GM21447 (cell line): Measurements from ENCODE around the gene DNTTIP2.
"Not testable (repeated sequence)": the region's sequence is repeated elsewhere in the genome, so short reads cannot be mapped to it uniquely, and the experiment has no call there.

ENCODE experiments used
- ATAC-seq: cut with Tn5 transposase; IDR thresholded peaks from one replicate; pipeline ENCODE4 v1.9.1; 2021; ENCODE audit not compliant: unreplicated experiment

DNTTIP2 gene, protein sequence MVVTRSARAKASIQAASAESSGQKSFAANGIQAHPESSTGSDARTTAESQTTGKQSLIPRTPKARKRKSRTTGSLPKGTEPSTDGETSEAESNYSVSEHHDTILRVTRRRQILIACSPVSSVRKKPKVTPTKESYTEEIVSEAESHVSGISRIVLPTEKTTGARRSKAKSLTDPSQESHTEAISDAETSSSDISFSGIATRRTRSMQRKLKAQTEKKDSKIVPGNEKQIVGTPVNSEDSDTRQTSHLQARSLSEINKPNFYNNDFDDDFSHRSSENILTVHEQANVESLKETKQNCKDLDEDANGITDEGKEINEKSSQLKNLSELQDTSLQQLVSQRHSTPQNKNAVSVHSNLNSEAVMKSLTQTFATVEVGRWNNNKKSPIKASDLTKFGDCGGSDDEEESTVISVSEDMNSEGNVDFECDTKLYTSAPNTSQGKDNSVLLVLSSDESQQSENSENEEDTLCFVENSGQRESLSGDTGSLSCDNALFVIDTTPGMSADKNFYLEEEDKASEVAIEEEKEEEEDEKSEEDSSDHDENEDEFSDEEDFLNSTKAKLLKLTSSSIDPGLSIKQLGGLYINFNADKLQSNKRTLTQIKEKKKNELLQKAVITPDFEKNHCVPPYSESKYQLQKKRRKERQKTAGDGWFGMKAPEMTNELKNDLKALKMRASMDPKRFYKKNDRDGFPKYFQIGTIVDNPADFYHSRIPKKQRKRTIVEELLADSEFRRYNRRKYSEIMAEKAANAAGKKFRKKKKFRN

DNA sequence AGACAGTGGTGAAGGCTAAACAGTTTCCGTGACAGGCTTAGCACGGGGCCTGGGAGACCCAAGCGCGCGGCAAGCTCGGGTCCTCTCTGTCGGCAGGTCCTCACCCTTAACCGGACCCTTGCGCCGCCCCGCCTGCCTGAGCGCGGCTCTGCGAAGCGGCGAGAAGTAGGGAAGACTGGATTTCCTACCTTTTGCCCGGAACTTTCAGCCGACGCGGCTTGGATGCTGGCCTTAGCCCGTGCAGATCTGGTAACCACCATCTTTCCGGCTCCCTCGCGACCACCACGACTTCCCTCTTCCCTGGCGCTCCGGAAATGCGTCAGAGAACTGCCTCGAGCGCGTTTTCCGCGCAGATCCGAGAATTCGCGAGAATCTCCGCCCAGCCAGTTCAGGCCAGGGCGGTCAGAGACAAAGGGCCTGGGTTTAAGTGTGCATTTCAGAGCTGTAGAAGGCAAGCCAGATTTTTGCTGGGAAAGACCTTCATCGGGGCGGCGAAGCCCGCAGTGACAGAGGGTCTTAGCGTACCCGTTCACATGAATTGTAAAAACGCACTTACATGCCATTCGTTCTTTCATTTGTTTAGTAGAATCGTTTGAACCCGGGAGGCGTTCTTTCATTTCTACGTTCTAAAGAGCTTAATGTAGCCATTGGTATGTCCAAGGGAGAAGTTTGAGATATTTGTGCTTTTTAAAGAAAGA, at the start of gene DNTTIP2:
TSS of gene DNTTIP2 (minus strand) at position 318 of the 698 bp plus-strand sequence. CDS start at position 260, 58 bp downstream.
- peak; percentile 97 for ATAC-seq

DNA sequence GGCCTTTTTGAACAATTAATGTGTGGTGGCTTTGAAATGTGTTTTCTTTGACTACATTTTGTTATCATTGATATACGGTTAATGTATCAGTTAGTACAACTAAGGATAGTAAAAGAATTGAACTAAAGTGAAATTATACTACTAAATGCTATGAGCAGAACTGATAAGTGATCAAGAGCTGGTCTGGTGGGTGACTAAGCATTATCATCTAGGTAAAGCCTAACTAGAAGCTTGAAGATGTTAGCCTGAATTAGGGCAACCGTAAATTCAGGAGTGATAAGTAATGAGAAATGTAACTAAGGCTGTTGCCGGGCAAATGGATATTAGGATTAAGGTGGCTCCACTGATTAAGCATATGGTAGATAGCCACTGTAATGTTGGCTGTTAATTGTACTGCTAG, 46.2 kb upstream of the DNTTIP2 start:
- no peak for ATAC-seq

DNA sequence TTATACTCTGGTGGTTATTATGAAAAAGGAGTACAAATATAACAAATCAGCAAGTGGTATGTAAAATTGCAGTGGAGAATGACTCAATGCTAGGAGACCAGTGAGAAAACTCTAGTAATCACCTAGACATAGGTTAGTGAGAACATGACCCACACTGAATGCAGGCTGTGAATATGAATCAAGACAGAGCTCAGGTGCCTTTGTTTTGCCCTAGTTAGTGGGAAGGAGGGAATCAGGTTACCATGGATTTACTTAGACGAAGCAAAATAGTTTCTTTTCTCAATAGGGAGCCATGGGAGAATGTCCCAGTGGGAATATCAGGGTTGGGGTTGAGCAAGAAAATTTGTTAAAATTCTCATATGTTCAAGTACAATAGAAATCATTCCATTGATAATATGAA, 40.8 kb upstream of the DNTTIP2 start:
- no peak for ATAC-seq

DNA sequence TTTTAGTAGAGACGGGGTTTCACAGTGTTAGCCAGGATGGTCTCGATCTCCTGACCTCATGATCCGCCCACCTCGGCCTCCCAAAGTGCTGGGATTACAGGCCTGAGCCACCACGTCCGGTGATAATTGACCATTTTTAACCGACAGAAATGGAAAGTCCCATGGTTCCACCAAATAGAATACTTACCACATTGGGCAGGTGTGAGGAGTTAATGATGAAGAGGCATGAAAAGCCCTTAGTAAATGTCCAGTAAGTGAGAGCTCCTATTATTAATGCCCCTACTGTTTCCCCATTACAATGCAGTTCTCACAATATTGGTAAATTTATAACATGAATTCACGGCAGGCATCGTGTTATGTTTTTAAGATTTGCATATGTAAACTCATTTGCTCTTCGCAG, 38.3 kb upstream of the DNTTIP2 start:
- no peak for ATAC-seq

DNA sequence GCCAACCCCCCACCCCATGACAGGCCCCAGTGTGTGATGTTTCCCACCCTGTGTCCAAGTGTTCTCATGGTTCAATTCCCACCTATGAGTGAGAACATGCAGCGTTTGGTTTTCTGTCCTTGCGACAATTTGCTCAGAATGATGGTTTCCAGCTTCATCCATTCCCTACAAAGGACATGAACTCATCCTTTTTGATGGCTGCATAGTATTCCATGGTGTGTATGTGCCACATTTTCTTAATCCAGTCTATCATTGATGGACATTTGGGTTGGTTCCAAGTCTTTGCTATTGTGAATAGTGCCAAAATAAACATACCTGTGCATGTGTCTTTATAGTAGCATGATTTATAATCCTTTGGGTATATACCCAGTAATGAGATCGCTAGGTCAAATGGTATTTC, 31.9 kb upstream of the DNTTIP2 start:
- ATAC-seq: not testable (repeated sequence)

DNA sequence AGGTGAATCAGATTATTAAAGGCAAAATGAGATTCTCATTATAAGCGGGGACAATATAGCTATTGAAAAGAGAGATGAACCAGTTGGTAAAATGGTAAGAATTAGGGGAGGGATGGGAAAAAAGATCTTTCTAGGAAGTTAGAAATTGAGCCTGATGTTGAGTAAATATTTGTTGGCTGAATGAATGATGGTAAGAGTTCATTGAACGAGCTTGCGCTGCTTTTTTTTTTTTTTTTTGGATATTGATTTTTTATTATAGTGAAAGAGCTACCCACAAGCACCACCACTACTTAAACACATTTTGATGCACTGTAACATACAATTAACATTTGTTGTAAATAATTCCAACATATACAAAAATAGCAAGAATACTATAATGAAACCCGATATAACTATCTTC, 31.3 kb upstream of the DNTTIP2 start:
- ATAC-seq: no peak

DNA sequence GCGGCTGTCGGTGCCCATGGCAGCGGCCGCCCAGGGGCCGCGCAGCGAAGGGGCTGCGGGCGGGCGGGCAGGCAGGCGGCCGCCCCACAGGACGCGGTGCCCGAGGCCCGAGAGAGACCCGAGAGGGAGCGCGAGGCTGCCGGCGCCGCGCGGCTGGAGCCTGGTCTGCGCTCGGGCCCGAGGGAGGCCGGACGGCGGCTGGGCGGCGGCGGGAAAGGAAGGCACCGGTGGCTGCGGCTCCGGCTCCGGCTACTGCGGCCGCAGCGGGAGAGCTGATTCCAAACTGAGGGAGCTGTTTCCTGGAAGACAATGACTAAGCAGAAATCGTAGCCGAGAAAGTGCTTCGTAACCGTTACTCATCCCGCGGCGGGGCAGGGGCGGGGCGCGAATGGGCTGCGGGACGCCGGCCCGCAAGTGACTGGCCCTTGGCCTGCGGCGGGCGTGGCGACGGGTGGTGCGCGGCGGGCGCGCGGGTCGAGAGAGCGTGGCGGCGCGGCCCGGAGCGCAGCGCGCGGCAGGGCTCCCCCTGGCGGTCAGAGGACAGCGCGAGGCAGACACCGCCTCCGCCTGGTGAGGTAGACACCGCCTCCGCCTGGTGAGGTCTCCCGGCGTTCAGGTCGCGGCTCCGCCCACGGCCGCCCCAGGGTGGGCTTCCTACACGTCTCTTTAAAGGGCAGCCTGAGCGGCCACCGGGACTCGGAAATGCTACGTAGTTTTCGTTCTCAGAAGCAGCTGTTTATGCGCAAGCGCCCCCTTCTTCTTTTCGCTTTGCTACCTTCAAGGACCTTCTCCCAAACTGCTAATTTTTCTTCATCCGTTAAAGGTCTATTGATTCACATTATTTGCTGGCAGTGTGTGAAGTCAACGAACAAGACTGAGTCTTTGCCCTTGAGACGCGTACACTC, 30.4 kb upstream of the DNTTIP2 start, which contains the start of gene GCLM:
TSS of gene GCLM (minus strand) at position 285 of the 905 bp plus-strand sequence. CDS start at position 18, 267 bp downstream.
- ATAC-seq: peak; percentile 92

DNA sequence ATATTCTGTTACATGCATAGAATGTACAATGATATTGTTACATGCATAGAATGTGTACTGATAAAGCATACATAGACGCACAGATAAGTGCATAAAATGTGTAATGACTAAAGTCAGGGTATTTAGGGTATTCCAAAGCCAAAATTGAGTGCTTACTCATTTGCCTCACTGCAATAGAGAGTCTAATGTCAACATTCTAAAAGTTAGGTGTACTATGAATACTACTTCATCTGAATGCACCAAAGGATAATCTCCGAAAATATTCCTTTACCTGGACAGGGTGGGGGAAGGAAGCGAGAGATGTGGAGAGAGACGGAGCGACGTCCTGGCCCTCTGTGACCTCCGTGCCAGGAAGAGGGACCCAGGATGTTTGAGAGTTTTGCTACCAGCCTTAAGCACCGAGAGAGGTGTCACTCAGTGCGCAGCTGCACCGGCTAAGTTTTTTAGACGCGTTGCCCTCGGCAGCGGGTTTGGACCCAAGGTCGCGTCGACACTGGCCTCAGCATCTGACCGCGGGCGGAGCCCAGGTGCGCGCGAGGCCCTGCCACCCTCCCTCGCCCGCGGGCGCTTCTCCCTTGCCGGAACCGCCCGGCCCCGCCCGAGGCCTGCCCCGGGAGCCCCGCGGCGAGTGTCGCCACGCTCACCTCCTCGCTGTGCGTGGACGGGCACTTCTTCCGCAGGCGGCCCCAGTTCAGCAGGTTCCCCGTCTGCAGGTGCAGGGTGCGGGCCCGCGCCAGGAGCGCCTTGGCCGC, 29.6 kb upstream of the DNTTIP2 start:
- ATAC-seq: peak; percentile 44

DNA sequence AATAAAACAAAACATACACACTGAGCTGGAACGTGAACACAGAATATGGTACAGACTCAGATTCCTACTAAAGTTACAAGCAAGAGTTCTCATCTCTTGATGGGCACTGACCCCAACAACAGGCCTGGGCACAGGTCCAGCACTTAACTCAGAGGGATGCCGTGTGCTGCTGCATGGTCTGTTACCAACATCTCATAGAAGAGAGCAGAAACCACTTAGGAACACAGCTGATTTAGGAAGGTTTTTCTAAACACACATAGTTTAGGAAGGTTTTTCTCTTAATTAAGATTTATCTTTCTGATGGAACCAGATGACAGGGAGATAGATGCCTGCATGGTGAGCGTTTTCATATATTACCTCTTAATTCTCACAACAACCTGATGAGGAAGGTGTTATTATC, 28.7 kb upstream of the DNTTIP2 start:
- no peak for ATAC-seq

DNA sequence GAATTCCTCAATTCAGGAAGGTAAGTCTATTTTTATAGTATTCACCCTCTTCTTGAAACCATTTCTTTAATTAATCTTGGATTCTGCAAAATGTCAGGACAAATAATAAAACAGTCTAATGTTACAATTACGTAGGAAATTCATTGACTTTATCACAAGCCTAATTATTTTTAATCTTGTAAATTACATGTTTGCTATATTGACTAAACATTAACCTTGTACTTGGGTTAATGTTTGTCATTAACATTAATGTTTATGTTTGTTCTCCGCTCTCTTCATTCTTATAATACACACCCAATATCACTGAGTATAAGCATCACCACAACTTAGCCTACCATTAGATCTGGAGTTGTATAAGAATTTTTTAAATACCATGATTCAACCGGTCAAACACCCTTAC, 27.5 kb upstream of the DNTTIP2 start:
- ATAC-seq: no peak

DNA sequence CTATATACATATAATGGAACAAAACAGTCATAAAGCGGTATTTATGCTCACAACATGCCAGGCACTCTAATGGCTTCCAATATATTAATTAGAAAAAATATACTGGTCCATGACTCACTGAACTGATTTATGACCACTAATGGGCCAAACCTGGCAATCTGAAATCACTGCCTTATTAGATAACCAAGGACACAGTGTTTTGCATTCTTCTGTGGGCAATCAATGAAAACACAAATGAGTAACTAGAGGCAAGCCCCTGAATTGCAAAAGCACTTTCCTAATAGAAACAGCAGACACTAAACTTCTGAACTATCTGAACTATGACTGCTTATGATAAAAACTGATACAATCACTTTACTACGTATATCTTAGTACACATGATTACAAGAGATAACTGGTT, 26.7 kb upstream of the DNTTIP2 start:
- ATAC-seq: no peak

DNA sequence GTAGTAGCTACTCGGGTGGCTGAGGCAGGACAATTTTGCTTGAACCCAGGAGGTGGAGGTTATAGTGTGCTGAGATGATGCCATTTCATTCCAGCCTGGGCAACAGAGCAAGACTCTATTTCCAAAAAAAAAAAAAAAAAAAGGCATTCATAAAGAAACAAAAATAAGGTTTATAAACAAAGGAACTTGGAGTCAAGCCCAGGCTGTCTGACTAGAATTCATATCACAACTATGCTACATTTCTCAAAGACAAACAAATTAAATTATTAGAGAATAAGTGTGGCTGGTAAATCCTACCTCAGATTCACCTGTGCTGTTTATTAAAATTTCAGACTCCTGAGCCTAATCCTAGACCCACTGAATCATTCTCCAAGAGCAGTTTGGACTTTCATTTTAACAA, 26.0 kb upstream of the DNTTIP2 start:
- ATAC-seq: no peak

DNA sequence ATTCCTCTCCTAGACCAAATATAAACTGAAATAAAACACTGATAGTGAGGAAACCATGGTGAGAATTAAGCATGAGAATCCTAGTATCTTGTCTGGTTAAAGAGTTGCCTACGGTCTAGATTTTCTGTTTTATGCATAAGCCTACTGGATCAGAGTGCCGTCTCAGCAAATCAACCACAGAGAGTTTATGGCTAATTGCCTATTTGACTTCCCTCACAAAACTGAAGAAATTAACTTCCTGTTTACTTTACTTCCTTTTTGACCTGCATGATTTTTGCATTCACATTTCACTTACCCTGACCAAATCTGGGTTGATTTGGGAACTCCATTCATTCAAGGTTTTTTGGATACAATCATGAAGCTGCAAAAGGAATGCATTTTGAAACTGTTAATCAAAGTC, 25.2 kb upstream of the DNTTIP2 start:
- ATAC-seq: no peak

DNA sequence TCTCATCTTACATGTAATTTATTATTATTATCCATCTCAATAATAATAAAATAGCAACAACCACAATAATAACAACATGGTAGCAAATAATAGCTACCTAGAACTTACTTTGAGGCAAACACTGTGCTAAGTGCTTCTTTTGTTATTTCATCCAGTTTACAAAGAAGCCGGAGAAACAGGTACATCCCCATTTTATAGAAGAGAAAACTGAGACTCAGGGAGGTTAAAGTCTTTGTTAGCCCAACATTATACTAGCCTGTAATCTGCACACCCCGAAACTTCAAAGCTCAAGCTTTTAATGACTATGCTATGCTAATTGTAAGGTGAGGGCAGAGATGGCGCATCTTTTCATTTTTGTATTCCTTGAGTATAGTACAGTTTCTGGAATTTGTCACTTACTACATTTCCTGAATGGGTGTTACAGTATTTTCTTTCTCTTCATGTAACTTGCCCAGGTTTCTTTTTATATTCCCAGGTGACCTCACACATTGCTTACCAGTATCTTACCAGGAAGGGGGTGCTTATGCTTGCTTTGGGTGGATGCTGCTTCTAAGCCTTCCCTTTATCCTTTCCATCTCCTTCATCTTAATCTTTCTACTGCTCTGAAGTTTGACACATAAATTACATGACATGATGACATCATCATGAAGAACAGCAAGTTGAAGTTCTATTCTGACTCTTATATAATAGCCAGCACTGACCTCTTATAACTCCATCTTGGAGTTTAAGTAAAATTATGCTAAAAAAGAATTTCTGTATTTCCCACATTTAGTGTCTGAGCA, 21.9 kb upstream of the DNTTIP2 start:
- no peak for ATAC-seq

DNA sequence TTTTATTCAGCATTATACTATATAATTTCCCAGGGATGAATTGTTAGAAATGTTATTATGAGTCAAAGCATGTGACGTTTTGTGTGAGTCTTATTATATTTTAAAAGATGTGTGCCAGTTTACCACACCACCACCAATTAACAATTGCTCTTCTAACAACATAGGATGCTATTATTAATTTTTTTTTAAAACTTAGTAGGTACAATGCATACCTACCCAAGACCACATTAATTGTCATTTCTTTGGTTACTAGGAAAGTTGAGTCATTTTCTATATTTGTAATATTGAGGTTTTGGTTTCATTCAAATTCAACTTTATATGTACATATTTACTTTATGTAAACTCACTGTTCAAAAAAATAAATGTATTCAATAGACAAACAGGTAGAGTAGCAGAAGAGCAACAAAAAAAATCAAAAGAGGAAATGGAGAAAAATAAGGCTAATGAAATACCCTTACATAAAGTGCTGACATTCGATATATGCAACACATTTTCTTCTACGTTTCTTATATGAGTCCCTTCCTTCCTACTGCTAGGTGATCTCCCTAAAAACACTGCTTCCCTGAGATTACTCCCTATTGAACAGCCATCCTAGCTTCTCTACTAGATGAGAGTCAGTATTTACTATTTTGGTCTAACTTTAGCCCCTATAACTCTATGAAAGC, 20.7 kb upstream of the DNTTIP2 start:
- ATAC-seq: no peak

DNA sequence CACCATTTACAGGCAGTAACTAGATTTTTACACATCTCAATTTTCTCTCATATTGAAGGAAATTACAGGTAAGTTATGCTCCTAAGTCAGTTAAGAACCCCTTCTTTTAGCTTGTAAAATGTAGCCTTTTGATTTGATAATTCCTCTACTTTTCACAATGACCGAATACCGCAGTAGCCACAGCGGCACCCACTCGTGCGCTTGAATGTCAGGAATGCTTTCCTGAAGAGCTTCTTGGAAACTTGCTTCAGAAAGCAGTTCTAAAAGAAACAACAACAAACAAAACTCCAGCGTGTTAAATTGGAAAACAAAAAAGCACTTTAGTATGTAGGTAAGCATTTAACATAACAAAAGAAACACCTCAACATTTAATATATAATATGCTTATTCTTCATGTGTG, 9.9 kb upstream of the DNTTIP2 start:
- ATAC-seq: no peak

DNA sequence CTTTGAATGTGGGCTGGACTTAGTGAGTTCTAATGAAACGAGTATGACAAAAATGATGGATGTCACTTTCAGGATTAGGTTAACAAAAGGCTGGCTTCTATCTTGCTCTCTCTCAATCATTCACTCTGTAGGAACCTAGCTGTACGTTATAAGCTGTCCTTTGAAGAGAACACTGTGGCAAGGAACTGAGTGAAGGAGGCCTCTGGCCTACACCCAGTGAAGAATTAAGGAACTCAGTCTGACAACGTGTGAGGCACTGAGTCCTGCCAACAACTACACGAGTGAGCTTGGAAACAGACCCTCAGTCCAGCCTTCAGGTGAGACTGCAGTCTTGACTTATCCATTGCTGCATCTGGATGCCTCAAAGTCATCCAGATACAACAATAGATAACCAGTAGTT, 3.3 kb upstream of the DNTTIP2 start:
- no peak for ATAC-seq

DNA sequence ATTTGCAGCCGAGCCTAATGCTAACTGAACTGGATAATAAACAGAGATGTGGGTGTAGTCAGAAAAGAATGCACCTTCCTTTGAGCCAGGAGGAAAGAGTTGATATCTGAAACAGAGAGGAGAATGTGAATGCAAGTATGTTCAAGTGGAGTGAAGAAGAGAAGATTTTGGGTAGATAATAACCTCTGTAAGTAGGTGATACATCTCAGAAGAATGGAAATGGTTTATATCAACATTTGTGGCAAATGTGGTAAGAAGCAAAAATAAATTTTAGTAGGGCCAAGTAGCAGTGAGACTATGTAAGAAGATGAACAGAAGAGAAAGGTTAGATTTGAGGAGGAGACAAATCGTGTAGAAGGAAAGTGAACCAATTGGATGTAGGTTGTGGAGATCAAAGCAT, 1.7 kb upstream of the DNTTIP2 start:
- no peak for ATAC-seq

DNA sequence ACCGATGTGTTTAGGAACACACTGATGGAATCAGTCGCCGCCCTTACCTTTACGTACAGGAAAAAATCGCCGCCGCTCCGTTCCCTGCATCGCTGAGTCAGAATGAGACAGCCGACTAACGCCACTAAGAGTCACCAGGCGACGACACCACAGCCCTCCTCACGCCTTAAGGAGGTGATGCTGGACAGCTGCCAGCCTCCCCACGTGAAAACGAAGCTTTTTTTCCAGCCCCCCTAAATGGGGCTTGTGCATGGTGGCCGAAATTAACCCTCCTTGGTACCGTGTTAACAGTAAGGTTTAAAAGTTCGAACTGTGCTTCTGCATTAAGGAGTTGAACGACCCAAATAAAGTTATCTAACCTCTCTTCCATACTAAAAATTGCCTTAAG, 511 bp downstream of the DNTTIP2 start:
- ATAC-seq: peak; percentile 59
